GM12878 (cell line): ENCODE measurements around the gene COL9A3.

ENCODE experiments used
- EP300 ChIP-seq, 2 experiments: fragments of 150-350 bp in 1 of 2; IDR thresholded peaks; 2 replicates each; pipeline ENCODE4 v1.6.1; 2011 to 2012; ENCODE audit warnings: low read depth in 2 of 2, low read length in 2 of 2, borderline replicate concordance in 1 of 2, improper control_type of control experiment in 1 of 2, inconsistent platforms in 1 of 2; ENCODE audit not compliant: control insufficient read depth in 1 of 2
- EZH2 ChIP-seq: IDR thresholded peaks from 2 replicates; pipeline ENCODE4 v1.6.1; 2012; ENCODE audit warnings: low read depth, mild to moderate bottlenecking, control low read depth, inconsistent platforms, low read length, borderline replicate concordance; ENCODE audit not compliant: control insufficient read depth
- HCFC1 ChIP-seq: fragments of 150-350 bp; IDR thresholded peaks from 2 replicates; pipeline ENCODE4 v1.6.1; 2014; ENCODE audit warnings: low read length
- MEF2A ChIP-seq: IDR thresholded peaks from 2 replicates; pipeline ENCODE4 v1.6.1; 2011; ENCODE audit warnings: low read depth, mild to moderate bottlenecking, low read length, moderate library complexity; ENCODE audit not compliant: insufficient read depth
- NFIC ChIP-seq: IDR thresholded peaks from 2 replicates; pipeline ENCODE4 v1.6.1; 2012; ENCODE audit warnings: low read depth, mild to moderate bottlenecking, inconsistent platforms, low read length, moderate library complexity
- SRF ChIP-seq, 2 experiments: IDR thresholded peaks; 2 replicates each; pipeline ENCODE4 v1.6.1; 2011; ENCODE audit warnings: low read depth in 2 of 2, low read length in 2 of 2, mild to moderate bottlenecking in 1 of 2, moderate library complexity in 1 of 2
- TAF1 ChIP-seq: IDR thresholded peaks from 2 replicates; pipeline ENCODE4 v1.6.1; 2011; ENCODE audit warnings: mild to moderate bottlenecking, low read depth, low read length, borderline replicate concordance
- TF ChIP-seq, protein P1 (sequence below), 3 experiments: IDR thresholded peaks in 2 of 3; conservative IDR thresholded peaks in 1 of 3; 2 replicates each; pipeline ENCODE4 v1.5.1; 2011; ENCODE audit warnings: low read depth in 3 of 3, low read length in 3 of 3, mild to moderate bottlenecking in 3 of 3, control low read depth in 2 of 3, moderate library complexity in 2 of 3, inconsistent platforms in 1 of 3, mixed read lengths in 1 of 3; ENCODE audit not compliant: control insufficient read depth in 2 of 3, insufficient read depth in 1 of 3; ENCODE audit errors: extremely low read depth in 1 of 3
- TF ChIP-seq, protein P2 (sequence below): IDR thresholded peaks from 2 replicates; pipeline ENCODE4 v1.6.1; 2012; ENCODE audit warnings: low read length, inconsistent platforms

DNA sequence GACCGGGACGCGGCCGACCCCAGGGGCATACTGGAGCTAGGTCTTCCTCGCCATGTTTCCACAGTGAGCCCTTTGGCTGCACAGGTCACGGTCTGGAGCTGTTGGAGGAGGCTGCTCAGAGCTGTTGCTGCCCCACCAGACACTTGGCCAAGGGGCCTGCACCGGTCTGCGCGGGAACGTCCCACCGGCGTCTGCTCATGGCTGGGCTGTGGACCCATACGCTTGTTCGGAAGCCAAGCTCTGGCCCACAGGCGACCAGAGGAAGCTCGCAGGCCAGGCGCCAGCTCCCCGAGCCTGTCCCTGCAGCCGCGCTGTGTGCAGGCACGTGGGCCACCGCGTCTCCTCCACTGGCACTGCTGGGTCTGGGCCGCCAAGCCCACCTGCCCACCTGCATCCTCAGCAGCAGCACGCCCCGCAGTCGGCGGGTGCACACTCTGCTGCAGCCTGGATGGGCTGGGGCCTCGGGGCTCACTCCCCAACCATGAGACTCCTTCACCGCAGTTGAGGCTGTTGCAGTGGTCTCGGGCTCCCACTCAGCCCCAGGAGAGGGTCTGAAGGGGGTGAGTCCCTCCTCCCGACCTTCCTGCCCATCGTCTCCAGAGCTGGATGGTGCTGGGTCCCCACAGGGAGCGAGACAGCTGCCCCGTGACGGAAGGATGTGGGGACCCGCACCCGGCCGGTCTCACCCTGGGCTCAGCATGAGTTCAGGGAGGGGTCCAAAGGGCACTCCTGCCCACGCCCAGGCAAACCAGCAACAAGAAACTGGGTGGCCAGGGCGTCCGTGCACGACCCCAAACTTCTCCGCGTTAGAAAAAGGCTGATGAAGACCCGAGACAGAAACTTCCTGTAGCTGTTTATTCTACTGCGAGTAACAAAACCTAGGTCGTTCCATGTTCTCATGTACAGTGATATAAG lies 60.3 kb downstream of the COL9A3 start:
- TF ChIP-seq, protein P1, sequence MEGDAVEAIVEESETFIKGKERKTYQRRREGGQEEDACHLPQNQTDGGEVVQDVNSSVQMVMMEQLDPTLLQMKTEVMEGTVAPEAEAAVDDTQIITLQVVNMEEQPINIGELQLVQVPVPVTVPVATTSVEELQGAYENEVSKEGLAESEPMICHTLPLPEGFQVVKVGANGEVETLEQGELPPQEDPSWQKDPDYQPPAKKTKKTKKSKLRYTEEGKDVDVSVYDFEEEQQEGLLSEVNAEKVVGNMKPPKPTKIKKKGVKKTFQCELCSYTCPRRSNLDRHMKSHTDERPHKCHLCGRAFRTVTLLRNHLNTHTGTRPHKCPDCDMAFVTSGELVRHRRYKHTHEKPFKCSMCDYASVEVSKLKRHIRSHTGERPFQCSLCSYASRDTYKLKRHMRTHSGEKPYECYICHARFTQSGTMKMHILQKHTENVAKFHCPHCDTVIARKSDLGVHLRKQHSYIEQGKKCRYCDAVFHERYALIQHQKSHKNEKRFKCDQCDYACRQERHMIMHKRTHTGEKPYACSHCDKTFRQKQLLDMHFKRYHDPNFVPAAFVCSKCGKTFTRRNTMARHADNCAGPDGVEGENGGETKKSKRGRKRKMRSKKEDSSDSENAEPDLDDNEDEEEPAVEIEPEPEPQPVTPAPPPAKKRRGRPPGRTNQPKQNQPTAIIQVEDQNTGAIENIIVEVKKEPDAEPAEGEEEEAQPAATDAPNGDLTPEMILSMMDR (IDR thresholded peaks at IDR 0.05 in 2 of 3, conservative IDR thresholded peaks at IDR 0.05 in 1 of 3; ENCODE audit: control insufficient read depth in 2 of 3, extremely low read depth in 1 of 3, insufficient read depth in 1 of 3, low read depth in 3 of 3, low read length in 3 of 3) = no peak
- TF ChIP-seq NFIC (no peak), EZH2 (no peak), TAF1 (no peak), EP300 (IDR thresholded peaks at IDR 0.05; ENCODE audit: borderline replicate concordance in 1 of 2, control insufficient read depth in 1 of 2, low read depth in 2 of 2, low read length in 2 of 2) (no peak), MEF2A (no peak), HCFC1 (no peak), SRF (IDR thresholded peaks at IDR 0.05; ENCODE audit: low read depth in 2 of 2, low read length in 2 of 2) (no peak)
- TF ChIP-seq, protein P2, sequence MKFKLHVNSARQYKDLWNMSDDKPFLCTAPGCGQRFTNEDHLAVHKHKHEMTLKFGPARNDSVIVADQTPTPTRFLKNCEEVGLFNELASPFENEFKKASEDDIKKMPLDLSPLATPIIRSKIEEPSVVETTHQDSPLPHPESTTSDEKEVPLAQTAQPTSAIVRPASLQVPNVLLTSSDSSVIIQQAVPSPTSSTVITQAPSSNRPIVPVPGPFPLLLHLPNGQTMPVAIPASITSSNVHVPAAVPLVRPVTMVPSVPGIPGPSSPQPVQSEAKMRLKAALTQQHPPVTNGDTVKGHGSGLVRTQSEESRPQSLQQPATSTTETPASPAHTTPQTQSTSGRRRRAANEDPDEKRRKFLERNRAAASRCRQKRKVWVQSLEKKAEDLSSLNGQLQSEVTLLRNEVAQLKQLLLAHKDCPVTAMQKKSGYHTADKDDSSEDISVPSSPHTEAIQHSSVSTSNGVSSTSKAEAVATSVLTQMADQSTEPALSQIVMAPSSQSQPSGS = no peak
